Measurements from ENCODE around the gene ADRM1.

- TF ChIP-seq POLR2A (IDR thresholded peaks at IDR 0.05; ENCODE audit: low read depth, low read length) (no peak), POU2F2 (IDR thresholded peaks at IDR 0.05; ENCODE audit: low read depth, low read length) (no peak), POLR2AphosphoS5 (IDR thresholded peaks at IDR 0.05; ENCODE audit: low read depth, low read length) (no peak), PAX5 (IDR thresholded peaks at IDR 0.05; ENCODE audit: insufficient read depth, low read length, severe bottlenecking) (no peak), SPI1 (IDR thresholded peaks at IDR 0.05; ENCODE audit: low read depth, low read length) (no peak)
Measured at GRCh38 chr20:62262064-62262463, 40.7 kb upstream of the ADRM1 start.
